K562 treated with DMSO at 1 percent for 12 hours (cell line): Measurements from ENCODE around the gene CCDC142. TPM values are rescaled to one million over a fixed set of nuclear protein-coding genes. Genes with fewer than 3 reads are reported as not detected.

Experiments
- total RNA-seq: library from RNA; unstranded; fragments of 300-600 nt; gene quantifications from 2 replicates; pipeline ENCODE4 v1.2.3, GENCODE V29; 2022; ENCODE audit not compliant: insufficient read depth

The CCDC142 gene
- total RNA-seq, 1 experiment from 2014 or later: 9.0 TPM

Other genes with a start within 250 kb of the CCDC142 start
- 0.54 TPM in 1 of 2 replicates, not detected in the other for gene SLC4A5, start 139.6 kb downstream of the CCDC142 start, total RNA-seq
- 37.6 and 65.9 TPM in 2 replicates for gene DCTN1, start 102.7 kb downstream of the CCDC142 start, total RNA-seq
- gene C2orf81, start 61.4 kb downstream of the CCDC142 start, total RNA-seq: 0.34 TPM in 1 of 2 replicates, not detected in the other
- gene WDR54, start 61.3 kb downstream of the CCDC142 start, total RNA-seq: 10.1 and 19.4 TPM in 2 replicates
- gene RTKN, start 41.1 kb downstream of the CCDC142 start, total RNA-seq: 5.8 and 7.7 TPM in 2 replicates
- gene INO80B, start 27.9 kb downstream of the CCDC142 start, total RNA-seq: 5.4 and 10.6 TPM in 2 replicates
- gene WBP1, start 24.6 kb downstream of the CCDC142 start, total RNA-seq: 53.6 and 54.1 TPM in 2 replicates
- 54.2 and 80.9 TPM in 2 replicates for gene MOGS, start 17.6 kb downstream of the CCDC142 start, total RNA-seq
- gene MRPL53, start 10.3 kb downstream of the CCDC142 start, total RNA-seq: 56.6 and 70.8 TPM in 2 replicates
- gene TTC31, start 83 bp upstream of the CCDC142 start, total RNA-seq: 8.3 and 23.7 TPM in 2 replicates
- 8.2 and 9.1 TPM in 2 replicates for gene LBX2, start 16.6 kb upstream of the CCDC142 start, total RNA-seq
- gene PCGF1, start 24.7 kb upstream of the CCDC142 start, total RNA-seq: 26.0 and 26.8 TPM in 2 replicates
- not detected in 2 replicates for gene TLX2, start 31.5 kb upstream of the CCDC142 start, total RNA-seq
- 0.90 TPM in 1 of 2 replicates, not detected in the other for gene DQX1, start 43.2 kb upstream of the CCDC142 start, total RNA-seq
- gene AUP1, start 46.7 kb upstream of the CCDC142 start, total RNA-seq: 125 and 158 TPM in 2 replicates
- 63.8 and 75.8 TPM in 2 replicates for gene HTRA2, start 46.9 kb upstream of the CCDC142 start, total RNA-seq
- gene LOXL3, start 70.9 kb upstream of the CCDC142 start, total RNA-seq: 0.74 TPM in 1 of 2 replicates, not detected in the other
- 39.5 and 41.0 TPM in 2 replicates for gene DOK1, start 71.7 kb upstream of the CCDC142 start, total RNA-seq
- 0.51 TPM in 1 of 2 replicates, not detected in the other for gene M1AP, start 165.3 kb upstream of the CCDC142 start, total RNA-seq
- 5.5 and 11.2 TPM in 2 replicates for gene SEMA4F, start 171.2 kb upstream of the CCDC142 start, total RNA-seq